IMR-90 (cell line): ENCODE data around the gene ARHGEF17. TPM values are rescaled to one million over a fixed set of nuclear protein-coding genes. Genes with fewer than 3 reads are reported as not detected.

ENCODE experiments used
- ATAC-seq: fragments of 200-7000 bp; cut with Tn5 transposase; 2 replicates; pipeline ENCODE4 v1.9.1; 2020; ENCODE audit warnings: low read depth, mild to moderate bottlenecking, moderate library complexity
- BruUV-seq: library from RNA; stranded (reverse); fragments of 400-500 nt; replicated peaks from 2 replicates; lab custom pipeline; 2021; lab: Mats Ljungman, UMichigan
- CTCF ChIA-PET: fragments of 300-600 bp; formaldehyde crosslinking; extraction: SDS; loops from one replicate; lab custom pipeline; 2021; ENCODE audit warnings: antibody characterized with exemption; lab: Yijun Ruan, JAX
- POLR2A ChIA-PET: fragments of 300-600 bp; sonication (Branson Sonifier 250); formaldehyde crosslinking; loops from one replicate; lab custom pipeline; 2022; ENCODE audit warnings: antibody characterized with exemption; ENCODE audit not compliant: unreplicated experiment; lab: Charles Lee
- DNase-seq: peaks from one replicate; pipeline ENCODE4 v3.0.0; 2013
- H2AFZ ChIP-seq: replicated peaks from 2 replicates; pipeline ENCODE3; 2013; ENCODE audit warnings: low read length, mild to moderate bottlenecking; ENCODE audit not compliant: poor library complexity
- H2AK5ac ChIP-seq: 2 replicates; pipeline ENCODE4 v1.6.1; 2013; ENCODE audit warnings: low read depth, low read length, inconsistent platforms
- H2AK9ac ChIP-seq: replicated peaks from 2 replicates; pipeline ENCODE3; 2013; ENCODE audit warnings: mild to moderate bottlenecking, low read depth, low read length, moderate library complexity; ENCODE audit not compliant: poor library complexity
- H2BK120ac ChIP-seq: 2 replicates; pipeline ENCODE4 v1.6.1; 2013; ENCODE audit warnings: low read depth, low read length, inconsistent platforms
- H2BK15ac ChIP-seq: 3 replicates; pipeline ENCODE4 v1.6.1; 2013; ENCODE audit warnings: low read depth, low read length, inconsistent platforms
- H2BK20ac ChIP-seq: 2 replicates; pipeline ENCODE4 v1.6.1; 2013; ENCODE audit warnings: low read depth, mild to moderate bottlenecking, inconsistent platforms, low read length, moderate library complexity
- H2BK5ac ChIP-seq: 2 replicates; pipeline ENCODE4 v1.6.1; 2013; ENCODE audit warnings: mild to moderate bottlenecking, low read depth, low read length, inconsistent platforms; ENCODE audit not compliant: poor library complexity, severe bottlenecking
- H3K14ac ChIP-seq: replicated peaks from 2 replicates; pipeline ENCODE4 v1.6.1; 2013; ENCODE audit warnings: low read depth, low read length, inconsistent platforms
- H3K18ac ChIP-seq: 2 replicates; pipeline ENCODE4 v1.6.1; 2013; ENCODE audit warnings: low read depth, low read length, control low read depth
- H3K23ac ChIP-seq: 2 replicates; pipeline ENCODE4 v1.6.1; 2013; ENCODE audit warnings: low read depth, low read length, inconsistent platforms
- H3K27ac ChIP-seq: 2 replicates; pipeline ENCODE4 v1.5.1; 2013; ENCODE audit warnings: mild to moderate bottlenecking, control low read depth, low read length; ENCODE audit not compliant: insufficient read depth
- H3K27me3 ChIP-seq: 2 replicates; pipeline ENCODE4 v1.6.1; 2013; ENCODE audit warnings: low read length; ENCODE audit not compliant: control insufficient read depth, insufficient read depth
- H3K36me3 ChIP-seq: 2 replicates; pipeline ENCODE4 v1.6.1; 2013; ENCODE audit warnings: low read length, mixed read lengths; ENCODE audit not compliant: control insufficient read depth, insufficient read depth
- H3K4ac ChIP-seq: 2 replicates; pipeline ENCODE4 v1.6.1; 2013; ENCODE audit warnings: low read depth, low read length, inconsistent platforms
- H3K4me1 ChIP-seq: 2 replicates; pipeline ENCODE4 v1.6.1; 2013; ENCODE audit warnings: low read length, mixed read lengths; ENCODE audit not compliant: control insufficient read depth, insufficient read depth
- H3K4me2 ChIP-seq: 2 replicates; pipeline ENCODE4 v1.6.1; 2013; ENCODE audit warnings: low read depth, mild to moderate bottlenecking, control low read depth, low read length, moderate library complexity
- H3K4me3 ChIP-seq: 2 replicates; pipeline ENCODE4 v1.5.1; 2013; ENCODE audit warnings: low read depth, mild to moderate bottlenecking, control low read depth, low read length, moderate library complexity; ENCODE audit not compliant: insufficient read depth
- H3K56ac ChIP-seq: 2 replicates; pipeline ENCODE4 v1.6.1; 2013; ENCODE audit warnings: low read length, inconsistent platforms; ENCODE audit not compliant: insufficient read depth; ENCODE audit errors: extremely low read depth
- H3K79me1 ChIP-seq, 2 experiments: 2 replicates each; pipeline ENCODE4 v1.6.1; 2013; ENCODE audit warnings: low read length in 2 of 2, inconsistent platforms in 1 of 2, low read depth in 1 of 2
- H3K9ac ChIP-seq: 2 replicates; pipeline ENCODE4 v1.6.1; 2013; ENCODE audit warnings: low read depth, low read length, control low read depth
- H3K9me1 ChIP-seq: 2 replicates; pipeline ENCODE4 v1.6.1; 2013; ENCODE audit warnings: low read length, inconsistent platforms; ENCODE audit not compliant: insufficient read depth
- H3K9me3 ChIP-seq: 2 replicates; pipeline ENCODE4 v1.6.1; 2013; ENCODE audit warnings: low read length; ENCODE audit not compliant: control insufficient read depth, insufficient read depth
- H4K20me1 ChIP-seq: 2 replicates; pipeline ENCODE4 v1.6.1; 2013; ENCODE audit warnings: low read length, inconsistent platforms; ENCODE audit not compliant: insufficient read depth
- H4K5ac ChIP-seq: 2 replicates; pipeline ENCODE4 v1.6.1; 2013; ENCODE audit warnings: mild to moderate bottlenecking, low read depth, low read length, control low read depth
- H4K8ac ChIP-seq, 2 experiments: 2 replicates each; pipeline ENCODE4 v1.6.1; 2013; ENCODE audit warnings: low read depth in 2 of 2, low read length in 2 of 2, control low read depth in 1 of 2, inconsistent platforms in 1 of 2
- H4K91ac ChIP-seq: 2 replicates; pipeline ENCODE4 v1.6.1; 2013; ENCODE audit warnings: low read depth, low read length, inconsistent platforms; ENCODE audit not compliant: insufficient read depth
- BHLHE40 ChIP-seq: fragments of 150-350 bp; IDR thresholded peaks from 2 replicates; pipeline ENCODE4 v1.6.1; 2016; ENCODE audit warnings: mild to moderate bottlenecking, low read depth, low read length
- CHD1 ChIP-seq: IDR thresholded peaks from 2 replicates; pipeline ENCODE4 v1.6.1; 2012; ENCODE audit warnings: low read depth, low read length, improper control_type of control experiment
- FOS ChIP-seq: fragments of 150-350 bp; IDR thresholded peaks from 2 replicates; pipeline ENCODE4 v1.6.1; 2016; ENCODE audit warnings: low read depth, low read length
- MAFK ChIP-seq: IDR thresholded peaks from 2 replicates; pipeline ENCODE4 v1.6.1; 2012; ENCODE audit warnings: low read depth, low read length, improper control_type of control experiment
- MAZ ChIP-seq: IDR thresholded peaks from 2 replicates; pipeline ENCODE4 v1.6.1; 2012; ENCODE audit warnings: low read depth, mild to moderate bottlenecking, low read length, improper control_type of control experiment, moderate library complexity, borderline replicate concordance
- MXI1 ChIP-seq: IDR thresholded peaks from 2 replicates; pipeline ENCODE4 v1.6.1; 2012; ENCODE audit warnings: low read depth, mild to moderate bottlenecking, low read length, moderate library complexity, borderline replicate concordance
- NFE2L2 ChIP-seq: fragments of 150-350 bp; IDR thresholded peaks from 2 replicates; pipeline ENCODE4 v1.6.1; 2016; ENCODE audit warnings: low read depth, mild to moderate bottlenecking, low read length
- POLR2A ChIP-seq: IDR thresholded peaks from 2 replicates; pipeline ENCODE4 v1.6.1; 2012; ENCODE audit warnings: mild to moderate bottlenecking, low read depth, low read length
- RCOR1 ChIP-seq: IDR thresholded peaks from 2 replicates; pipeline ENCODE4 v1.6.1; 2012; ENCODE audit warnings: mild to moderate bottlenecking, low read length, improper control_type of control experiment; ENCODE audit not compliant: insufficient replicate concordance
- RFX5 ChIP-seq: IDR thresholded peaks from 2 replicates; pipeline ENCODE4 v1.8.0; 2012; ENCODE audit warnings: low read depth, mild to moderate bottlenecking, low read length, moderate library complexity
- SMC3 ChIP-seq: fragments of 150-350 bp; IDR thresholded peaks from 2 replicates; pipeline ENCODE4 v1.6.1; 2016; ENCODE audit warnings: low read depth, mild to moderate bottlenecking, antibody characterized with exemption, low read length, moderate library complexity
- WGBS, 2 experiments: methylation state at CpG; one replicate each; pipeline versions ENCODE4 v1.1.5 to v1.1.7; 2013; ENCODE audit warnings: missing lambda C conversion rate in 2 of 2; ENCODE audit not compliant: insufficient read length in 1 of 2; ENCODE audit errors: extremely low coverage in 2 of 2; 5-methylcytosine and 5-hydroxymethylcytosine counted together
- dilution Hi-C: fragments of 300-500 bp; cut with HindIII; formaldehyde crosslinking; loops from one replicate; pipeline ENCODE4 v1.14.3; 2018; ENCODE audit warnings: low sequenced_read_pairs; ENCODE audit not compliant: unreplicated experiment
- in situ Hi-C: fragments of 300-500 bp; cut with MboI; formaldehyde crosslinking; loops from 3 replicates; pipeline ENCODE4 v1.14.3; 2019; ENCODE audit warnings: low sequenced_read_pairs, inconsistent platforms, mixed read lengths
- intact Hi-C: fragments of 100-400 bp; cut with micrococcal nuclease; formaldehyde crosslinking; loops from 2 replicates; pipeline ENCODE4 v1.10.0; 2022
- polyA plus RNA-seq, 3 experiments: library from polyadenylated mRNA; depleted of rRNA; stranded (reverse); fragments of >200 nt; gene quantifications; 2 replicates each; pipeline ENCODE4 v1.2.3, GENCODE V29; 2012; ENCODE audit warnings: low replicate concordance in 1 of 3
- total RNA-seq: library from RNA; depleted of rRNA; stranded (reverse); fragments of >200 nt; gene quantifications from 2 replicates; pipeline ENCODE4 v1.2.3, GENCODE V29; 2012
- TF ChIP-seq, protein P1 (sequence below): fragments of 150-350 bp; IDR thresholded peaks from 2 replicates; pipeline ENCODE4 v1.6.1; 2016; ENCODE audit warnings: low read depth, mild to moderate bottlenecking, low read length, moderate library complexity, borderline replicate concordance
- TF ChIP-seq, protein P2 (sequence below): conservative IDR thresholded peaks from 2 replicates; pipeline ENCODE4 v1.5.1; 2012; ENCODE audit warnings: mild to moderate bottlenecking, low read depth, low read length, improper control_type of control experiment
- TF ChIP-seq, protein P3 (sequence below): fragments of 150-350 bp; IDR thresholded peaks from 2 replicates; pipeline ENCODE4 v1.6.1; 2017; ENCODE audit warnings: mild to moderate bottlenecking, antibody characterized with exemption, low read length, low read depth

ARHGEF17 gene
- total and polyA plus RNA-seq, 2 of the 4 experiments (the other 2 are of a cell fraction): 21.7 to 97.7 TPM

DNA sequence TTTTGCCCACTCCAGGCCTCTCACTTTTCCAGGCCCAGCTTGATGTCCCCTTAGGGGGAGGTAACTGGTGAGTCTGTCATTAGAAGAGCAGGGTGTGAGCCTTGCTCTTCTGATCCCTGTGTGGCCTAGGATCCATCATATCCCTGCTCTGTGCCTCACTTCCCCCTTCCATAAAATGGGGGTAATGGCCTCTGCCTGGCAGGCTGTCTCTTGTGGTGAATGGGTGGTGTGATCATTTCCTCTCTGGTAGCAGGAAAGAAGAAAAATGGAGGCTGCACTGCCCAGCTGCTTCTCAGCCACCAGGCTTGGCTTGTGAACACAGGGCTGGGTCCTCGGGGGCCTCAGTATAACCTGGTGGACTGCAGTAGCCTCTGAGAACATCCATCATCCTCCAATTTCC, 5.6 kb downstream of the ARHGEF17 start:
- in situ Hi-C loops: no loop called here
- ChIA-PET CTCF (interaction anchor here (1.6 to 2.3 kb wide), 2 partner anchors 21 to 24 kb away, joined by 4 to 5 read pairs; no protein-coding TSS in a partner anchor), POLR2A (interaction anchor here (0.6 kb wide), 1 partner anchor 22 kb away, joined by 4 read pairs; no protein-coding TSS in a partner anchor)
- H2BK5ac ChIP-seq: peak overlapping the region; percentile 75
- peak overlapping the region; percentile 89; the same call in 2 of the 3 replicates for H2BK15ac ChIP-seq
- H3K27ac ChIP-seq: peak overlapping the region; percentile 87
- no TSS peak for BruUV-seq
- H2AFZ ChIP-seq: no peak overlapping the region
- peaks cover 23% of the 10 kb centered on the region; the same call in 1 of the 2 replicates for H3K36me3 ChIP-seq
- peak overlapping the region; percentile 50; the same call in 1 of the 2 replicates for H2BK120ac ChIP-seq
- intact Hi-C loops: no loop called here
- peaks cover 60% of the 10 kb centered on the region for H3K4me1 ChIP-seq
- H4K91ac ChIP-seq: peak overlapping the region; percentile 88
- H3K9me3 ChIP-seq: no peaks in the 10 kb centered on the region
- TF ChIP-seq MAZ: no peak
- TF ChIP-seq, protein P1, sequence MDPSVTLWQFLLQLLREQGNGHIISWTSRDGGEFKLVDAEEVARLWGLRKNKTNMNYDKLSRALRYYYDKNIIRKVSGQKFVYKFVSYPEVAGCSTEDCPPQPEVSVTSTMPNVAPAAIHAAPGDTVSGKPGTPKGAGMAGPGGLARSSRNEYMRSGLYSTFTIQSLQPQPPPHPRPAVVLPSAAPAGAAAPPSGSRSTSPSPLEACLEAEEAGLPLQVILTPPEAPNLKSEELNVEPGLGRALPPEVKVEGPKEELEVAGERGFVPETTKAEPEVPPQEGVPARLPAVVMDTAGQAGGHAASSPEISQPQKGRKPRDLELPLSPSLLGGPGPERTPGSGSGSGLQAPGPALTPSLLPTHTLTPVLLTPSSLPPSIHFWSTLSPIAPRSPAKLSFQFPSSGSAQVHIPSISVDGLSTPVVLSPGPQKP: no peak
- TF ChIP-seq, protein P2, sequence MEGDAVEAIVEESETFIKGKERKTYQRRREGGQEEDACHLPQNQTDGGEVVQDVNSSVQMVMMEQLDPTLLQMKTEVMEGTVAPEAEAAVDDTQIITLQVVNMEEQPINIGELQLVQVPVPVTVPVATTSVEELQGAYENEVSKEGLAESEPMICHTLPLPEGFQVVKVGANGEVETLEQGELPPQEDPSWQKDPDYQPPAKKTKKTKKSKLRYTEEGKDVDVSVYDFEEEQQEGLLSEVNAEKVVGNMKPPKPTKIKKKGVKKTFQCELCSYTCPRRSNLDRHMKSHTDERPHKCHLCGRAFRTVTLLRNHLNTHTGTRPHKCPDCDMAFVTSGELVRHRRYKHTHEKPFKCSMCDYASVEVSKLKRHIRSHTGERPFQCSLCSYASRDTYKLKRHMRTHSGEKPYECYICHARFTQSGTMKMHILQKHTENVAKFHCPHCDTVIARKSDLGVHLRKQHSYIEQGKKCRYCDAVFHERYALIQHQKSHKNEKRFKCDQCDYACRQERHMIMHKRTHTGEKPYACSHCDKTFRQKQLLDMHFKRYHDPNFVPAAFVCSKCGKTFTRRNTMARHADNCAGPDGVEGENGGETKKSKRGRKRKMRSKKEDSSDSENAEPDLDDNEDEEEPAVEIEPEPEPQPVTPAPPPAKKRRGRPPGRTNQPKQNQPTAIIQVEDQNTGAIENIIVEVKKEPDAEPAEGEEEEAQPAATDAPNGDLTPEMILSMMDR: no peak
- TF ChIP-seq NFE2L2: no peak
- no peak for TF ChIP-seq SMC3
- TF ChIP-seq BHLHE40: no peak
- TF ChIP-seq POLR2A: no peak
- no peak for TF ChIP-seq CHD1
- no peak for TF ChIP-seq RFX5
- no peak for TF ChIP-seq MXI1
- no peak for TF ChIP-seq MAFK
- no peak for TF ChIP-seq FOS
- TF ChIP-seq, protein P3, sequence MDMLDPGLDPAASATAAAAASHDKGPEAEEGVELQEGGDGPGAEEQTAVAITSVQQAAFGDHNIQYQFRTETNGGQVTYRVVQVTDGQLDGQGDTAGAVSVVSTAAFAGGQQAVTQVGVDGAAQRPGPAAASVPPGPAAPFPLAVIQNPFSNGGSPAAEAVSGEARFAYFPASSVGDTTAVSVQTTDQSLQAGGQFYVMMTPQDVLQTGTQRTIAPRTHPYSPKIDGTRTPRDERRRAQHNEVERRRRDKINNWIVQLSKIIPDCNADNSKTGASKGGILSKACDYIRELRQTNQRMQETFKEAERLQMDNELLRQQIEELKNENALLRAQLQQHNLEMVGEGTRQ: no peak
- no peak for TF ChIP-seq RCOR1
- H3K79me1 ChIP-seq: peaks cover 4 to 67% of the 10 kb centered on the region in 2 experiments; a peak in 2 of 4 replicates
- peak overlapping the region; percentile 49 for H3K14ac ChIP-seq
- no peak overlapping the region for H2BK20ac ChIP-seq
- H2AK5ac ChIP-seq: peak overlapping the region; percentile 88
- H4K20me1 ChIP-seq: peaks cover 92% of the 10 kb centered on the region
- H3K27me3 ChIP-seq: no peaks in the 10 kb centered on the region
- H4K5ac ChIP-seq: peak overlapping the region; percentile 14
- peak overlapping the region; percentile 83 for H3K9ac ChIP-seq
- no peak for DNase-seq
- H3K4ac ChIP-seq: peak overlapping the region; percentile 66
- peak overlapping the region; percentile 96 for H3K23ac ChIP-seq
- peaks cover 30% of the 10 kb centered on the region for H3K9me1 ChIP-seq
- peak overlapping the region; percentile 30; the same call in 1 of the 2 replicates for H3K56ac ChIP-seq
- H3K4me3 ChIP-seq: peak overlapping the region; percentile 47; the same call in 1 of the 2 replicates
- dilution Hi-C loops: no loop called here
- H3K18ac ChIP-seq: peak overlapping the region; percentile 6; the same call in 1 of the 2 replicates
- WGBS, 2 experiments: no CpG with 5 or more reads among the region's 1 CpG
- no peak for ATAC-seq
- H2AK9ac ChIP-seq: peak overlapping the region; percentile 98
- peak overlapping the region; percentile 95 for H3K4me2 ChIP-seq
- H4K8ac ChIP-seq: peak overlapping the region; percentile 56 to 86; a peak in 3 of 4 replicates
